Type B pancreatic cell (in vitro differentiated cells): Measurements from ENCODE around the gene HYLS1. TPM values are rescaled to one million over a fixed set of nuclear protein-coding genes. Genes with fewer than 3 reads are reported as not detected.
A peak's percentile ranks its signal among the peaks of the same experiment; 100 is the strongest.
"Not testable (repeated sequence)": the region's sequence is repeated elsewhere in the genome, so short reads cannot be mapped to it uniquely, and the experiment has no call there.

Source experiments
- DNase-seq: peaks from one replicate; pipeline ENCODE4 v3.0.0; 2021; ENCODE audit warnings: mixed read lengths; ENCODE audit not compliant: unreplicated experiment; ENCODE audit errors: extremely low spot score
- H3K27ac Mint-ChIP-seq: 2 replicates; pipeline ENCODE4 v1.8.0; 2021; ENCODE audit warnings: mild to moderate bottlenecking, mixed read lengths
- H3K27me3 Mint-ChIP-seq: 2 replicates; pipeline ENCODE4 v1.8.0; 2021; ENCODE audit warnings: mixed read lengths
- H3K36me3 Mint-ChIP-seq: 2 replicates; pipeline ENCODE4 v1.8.0; 2021; ENCODE audit warnings: mixed read lengths
- H3K4me1 Mint-ChIP-seq: one replicate; pipeline ENCODE4 v1.8.0; 2021; ENCODE audit warnings: mixed read lengths; ENCODE audit not compliant: unreplicated experiment
- H3K4me3 Mint-ChIP-seq: 2 replicates; pipeline ENCODE4 v1.8.0; 2021; ENCODE audit warnings: mild to moderate bottlenecking, mixed read lengths
- H3K9me3 Mint-ChIP-seq: 2 replicates; pipeline ENCODE4 v1.8.0; 2021; ENCODE audit warnings: mixed read lengths
- total RNA-seq: library from RNA; stranded (reverse); gene quantifications from 2 replicates; pipeline ENCODE4 v1.2.1, GENCODE V29; 2021; ENCODE audit warnings: low replicate concordance
- TF ChIP-seq, protein P1 (sequence below): fragments of 200-600 bp; sonication (generic); conservative IDR thresholded peaks from 2 replicates; pipeline ENCODE4 v1.5.0; 2021; ENCODE audit warnings: antibody characterized with exemption, mild to moderate bottlenecking

The HYLS1 gene
- total RNA-seq, 1 donor from 2014 or later, result 6.5 TPM

DNA sequence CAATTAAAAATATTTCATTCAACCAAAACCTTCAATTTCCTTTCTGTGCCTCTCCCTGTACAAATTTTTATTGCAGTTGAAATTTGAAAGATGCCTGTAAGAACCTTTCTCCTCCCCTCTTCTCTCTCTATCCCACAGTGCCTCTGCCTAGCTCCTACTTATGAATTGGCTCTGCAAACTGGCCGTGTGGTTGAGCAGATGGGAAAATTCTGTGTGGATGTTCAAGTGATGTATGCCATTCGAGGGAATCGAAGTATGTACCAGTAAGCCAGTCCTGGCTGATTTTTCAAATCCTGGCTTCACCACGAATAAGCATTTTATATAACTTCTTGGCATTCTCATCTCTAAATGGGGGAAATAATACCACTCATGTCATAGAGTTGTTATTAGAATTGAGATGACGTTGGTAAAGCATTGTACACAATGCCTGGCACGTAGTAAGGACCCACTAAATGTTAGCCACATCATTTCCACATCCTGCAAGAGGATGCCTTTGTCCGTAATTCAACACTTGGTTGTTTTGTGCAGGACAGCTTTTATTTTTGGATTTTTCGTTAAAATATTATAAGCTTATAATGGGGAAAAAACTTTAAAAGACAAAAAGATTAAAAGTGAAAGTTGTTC lies 22.9 kb downstream of the HYLS1 start:
- Mint-ChIP-seq H3K4me1 (no peaks in the 10 kb centered on the region), H3K27me3 (peaks cover 21% of the 10 kb centered on the region), H3K4me3 (no peak overlapping the region), H3K36me3 (no peaks in the 10 kb centered on the region), H3K27ac (no peak overlapping the region), H3K9me3 (no peaks in the 10 kb centered on the region)
- TF ChIP-seq, protein P1, sequence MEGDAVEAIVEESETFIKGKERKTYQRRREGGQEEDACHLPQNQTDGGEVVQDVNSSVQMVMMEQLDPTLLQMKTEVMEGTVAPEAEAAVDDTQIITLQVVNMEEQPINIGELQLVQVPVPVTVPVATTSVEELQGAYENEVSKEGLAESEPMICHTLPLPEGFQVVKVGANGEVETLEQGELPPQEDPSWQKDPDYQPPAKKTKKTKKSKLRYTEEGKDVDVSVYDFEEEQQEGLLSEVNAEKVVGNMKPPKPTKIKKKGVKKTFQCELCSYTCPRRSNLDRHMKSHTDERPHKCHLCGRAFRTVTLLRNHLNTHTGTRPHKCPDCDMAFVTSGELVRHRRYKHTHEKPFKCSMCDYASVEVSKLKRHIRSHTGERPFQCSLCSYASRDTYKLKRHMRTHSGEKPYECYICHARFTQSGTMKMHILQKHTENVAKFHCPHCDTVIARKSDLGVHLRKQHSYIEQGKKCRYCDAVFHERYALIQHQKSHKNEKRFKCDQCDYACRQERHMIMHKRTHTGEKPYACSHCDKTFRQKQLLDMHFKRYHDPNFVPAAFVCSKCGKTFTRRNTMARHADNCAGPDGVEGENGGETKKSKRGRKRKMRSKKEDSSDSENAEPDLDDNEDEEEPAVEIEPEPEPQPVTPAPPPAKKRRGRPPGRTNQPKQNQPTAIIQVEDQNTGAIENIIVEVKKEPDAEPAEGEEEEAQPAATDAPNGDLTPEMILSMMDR, result no peak
- DNase-seq, result no peak

DNA sequence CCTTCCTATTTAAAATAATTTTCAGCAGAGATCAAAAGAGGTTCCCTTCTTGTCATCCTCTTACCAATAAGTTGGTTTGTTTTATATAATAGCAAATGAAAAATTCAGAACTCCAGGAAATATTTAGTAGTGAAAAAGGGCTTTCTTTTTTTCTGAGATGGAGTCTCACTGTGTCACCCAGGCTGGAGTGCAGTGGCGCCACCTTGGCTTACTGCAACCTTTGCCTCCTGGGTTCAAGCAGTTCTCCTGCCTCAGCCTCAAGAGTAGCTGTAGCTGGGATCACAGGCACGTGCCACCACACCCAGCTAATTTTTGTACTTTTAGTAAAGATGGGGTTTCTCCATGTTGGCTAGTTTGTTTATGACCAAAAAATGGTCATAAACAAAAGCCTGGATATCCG lies 27.1 kb downstream of the HYLS1 start:
- not testable (repeated sequence) for H3K4me1 Mint-ChIP-seq, H3K36me3 Mint-ChIP-seq, H3K9me3 Mint-ChIP-seq, DNase-seq, H3K4me3 Mint-ChIP-seq, H3K27ac Mint-ChIP-seq
- peaks cover 28% of the 10 kb centered on the region for H3K27me3 Mint-ChIP-seq
- TF ChIP-seq, protein P1, result peak; percentile 13

DNA sequence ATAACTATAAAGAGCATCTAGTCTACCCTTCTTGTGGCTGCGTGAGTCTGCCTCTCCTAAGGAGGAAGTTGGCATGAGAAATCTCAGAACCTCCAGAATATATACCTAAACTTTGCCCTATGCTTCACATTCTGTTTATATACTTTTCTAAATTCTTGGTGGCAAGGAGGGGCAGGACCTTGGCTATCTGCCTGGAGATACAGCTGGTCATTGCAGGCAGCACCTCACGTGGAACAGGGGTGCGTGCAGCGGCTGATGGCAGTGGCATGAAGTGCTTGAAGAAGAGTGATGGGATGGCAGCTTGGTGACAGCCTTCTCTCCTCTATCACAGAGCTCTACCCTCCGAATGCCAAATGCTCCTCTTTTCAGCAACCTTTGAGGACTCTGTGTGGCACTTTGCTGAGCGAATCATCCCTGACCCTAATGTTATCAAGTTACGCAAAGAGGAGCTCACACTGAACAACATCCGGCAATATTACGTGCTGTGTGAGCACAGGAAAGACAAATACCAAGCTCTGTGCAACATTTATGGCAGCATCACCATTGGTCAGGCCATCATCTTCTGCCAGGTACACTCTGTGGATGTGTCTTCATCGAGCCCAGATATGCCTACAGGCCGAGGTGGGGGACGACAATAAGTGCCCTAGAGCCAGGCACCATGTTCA lies 29.3 kb downstream of the HYLS1 start:
- H3K36me3 Mint-ChIP-seq, result peaks cover 3% of the 10 kb centered on the region
- H3K27ac Mint-ChIP-seq, result no peak overlapping the region
- peaks cover 7% of the 10 kb centered on the region for H3K4me1 Mint-ChIP-seq
- no peaks in the 10 kb centered on the region for H3K9me3 Mint-ChIP-seq
- H3K27me3 Mint-ChIP-seq, result peaks cover 24% of the 10 kb centered on the region
- no peak for DNase-seq
- no peak overlapping the region for H3K4me3 Mint-ChIP-seq
- TF ChIP-seq, protein P1, result no peak

DNA sequence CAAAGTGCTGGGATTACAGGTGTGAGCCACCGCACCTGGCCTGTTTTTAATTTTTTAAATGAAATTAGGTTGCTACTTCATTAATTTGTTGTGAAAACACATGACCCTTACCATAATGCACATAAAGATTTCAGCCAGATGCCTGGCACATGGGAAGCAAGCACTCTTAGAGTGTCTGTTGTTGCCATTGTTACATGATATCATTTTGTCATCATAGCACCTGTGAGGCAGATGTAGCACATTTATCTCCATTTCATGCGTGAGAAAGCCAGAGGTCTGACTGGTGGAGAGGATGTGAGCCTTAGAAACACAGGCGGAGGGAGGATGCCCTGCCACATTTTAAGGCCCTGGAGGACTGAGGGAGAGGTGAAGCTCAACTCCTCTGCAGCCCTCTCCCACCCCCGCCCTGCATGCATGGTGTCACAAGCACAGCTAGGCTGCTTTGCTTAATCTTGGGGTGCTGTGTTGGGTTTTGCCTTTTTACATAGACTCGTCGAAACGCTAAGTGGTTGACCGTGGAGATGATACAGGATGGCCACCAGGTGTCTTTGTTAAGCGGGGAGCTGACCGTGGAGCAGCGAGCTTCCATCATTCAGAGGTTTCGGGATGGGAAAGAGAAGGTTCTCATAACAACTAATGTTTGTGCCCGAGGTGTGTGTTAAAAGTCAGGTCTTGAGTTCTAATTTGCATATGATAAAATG lies 30.8 kb downstream of the HYLS1 start:
- Mint-ChIP-seq H3K4me3 (no peak overlapping the region), H3K27ac (no peak overlapping the region), H3K9me3 (no peaks in the 10 kb centered on the region), H3K27me3 (peaks cover 28% of the 10 kb centered on the region), H3K4me1 (peaks cover 12% of the 10 kb centered on the region), H3K36me3 (peaks cover 3% of the 10 kb centered on the region)
- TF ChIP-seq, protein P1, result peak; percentile 21
- no peak for DNase-seq

DNA sequence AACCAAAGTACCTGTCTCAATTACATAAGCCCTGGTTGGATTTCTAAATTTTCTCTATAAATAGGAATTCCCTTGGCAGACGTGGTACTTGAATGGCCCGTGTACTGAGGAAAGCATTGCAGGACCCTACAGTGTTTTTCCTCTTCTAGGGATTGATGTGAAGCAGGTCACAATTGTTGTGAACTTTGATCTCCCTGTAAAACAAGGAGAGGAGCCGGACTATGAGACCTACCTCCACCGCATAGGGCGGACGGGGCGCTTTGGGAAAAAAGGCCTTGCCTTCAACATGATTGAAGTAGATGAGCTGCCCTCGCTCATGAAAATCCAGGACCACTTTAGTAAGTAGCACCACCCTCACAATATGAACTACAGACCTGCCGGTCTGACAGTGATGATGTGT lies 33.6 kb downstream of the HYLS1 start:
- Mint-ChIP-seq H3K27ac (no peak overlapping the region), H3K27me3 (peaks cover 27% of the 10 kb centered on the region), H3K4me3 (no peak overlapping the region), H3K36me3 (peaks cover 3% of the 10 kb centered on the region), H3K9me3 (no peaks in the 10 kb centered on the region), H3K4me1 (peaks cover 23% of the 10 kb centered on the region)
- TF ChIP-seq, protein P1, result no peak
- no peak for DNase-seq
